Gastroesophageal sphincter (tissue), 3 donors: ENCODE measurements around the gene EFR3B.

Experiments used
- POLR2A ChIP-seq, 2 donors: fragments of 450-650 bp; IDR thresholded peaks; one replicate each; pipeline ENCODE4 v1.6.1; 2017; ENCODE audit warnings: antibody characterized with exemption in 2 of 2, mild to moderate bottlenecking in 2 of 2, moderate library complexity in 1 of 2
- POLR2AphosphoS5 ChIP-seq: sonication (generic); formaldehyde crosslinking; IDR thresholded peaks from one replicate; pipeline ENCODE4 v1.6.1; 2017; ENCODE audit warnings: antibody characterized with exemption
- TF ChIP-seq, protein P1 (sequence below), 4 experiments: fragments of 200-600 bp in 2 of 4; fragments of 450-650 bp in 2 of 4; sonication (generic) in 1 of 4; IDR thresholded peaks; one replicate each; pipeline ENCODE4 v1.5.1; 2017 to 2019; ENCODE audit warnings: antibody characterized with exemption in 4 of 4, mild to moderate bottlenecking in 2 of 4, moderate library complexity in 2 of 4

- TF ChIP-seq, protein P1, sequence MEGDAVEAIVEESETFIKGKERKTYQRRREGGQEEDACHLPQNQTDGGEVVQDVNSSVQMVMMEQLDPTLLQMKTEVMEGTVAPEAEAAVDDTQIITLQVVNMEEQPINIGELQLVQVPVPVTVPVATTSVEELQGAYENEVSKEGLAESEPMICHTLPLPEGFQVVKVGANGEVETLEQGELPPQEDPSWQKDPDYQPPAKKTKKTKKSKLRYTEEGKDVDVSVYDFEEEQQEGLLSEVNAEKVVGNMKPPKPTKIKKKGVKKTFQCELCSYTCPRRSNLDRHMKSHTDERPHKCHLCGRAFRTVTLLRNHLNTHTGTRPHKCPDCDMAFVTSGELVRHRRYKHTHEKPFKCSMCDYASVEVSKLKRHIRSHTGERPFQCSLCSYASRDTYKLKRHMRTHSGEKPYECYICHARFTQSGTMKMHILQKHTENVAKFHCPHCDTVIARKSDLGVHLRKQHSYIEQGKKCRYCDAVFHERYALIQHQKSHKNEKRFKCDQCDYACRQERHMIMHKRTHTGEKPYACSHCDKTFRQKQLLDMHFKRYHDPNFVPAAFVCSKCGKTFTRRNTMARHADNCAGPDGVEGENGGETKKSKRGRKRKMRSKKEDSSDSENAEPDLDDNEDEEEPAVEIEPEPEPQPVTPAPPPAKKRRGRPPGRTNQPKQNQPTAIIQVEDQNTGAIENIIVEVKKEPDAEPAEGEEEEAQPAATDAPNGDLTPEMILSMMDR (IDR thresholded peaks at IDR 0.05) = no peak
- TF ChIP-seq POLR2AphosphoS5 = no peak
- TF ChIP-seq POLR2A (IDR thresholded peaks at IDR 0.05) = no peak
Observed at GRCh38 chr2:25131253-25131566, 89.3 kb downstream of the EFR3B start.
